Measurements from ENCODE around the gene ZNF583.

ZNF583 gene

GRCh38 chr19:56441206-56441792 is 37.2 kb downstream of the ZNF583 start:
- ChIA-PET CTCF (no interaction called here), POLR2A (no interaction called here)
- DNase-seq (ENCODE audit: extremely low spot score), result no peak
- no peak for TF ChIP-seq CTCF (IDR thresholded peaks at IDR 0.05; ENCODE audit: control extremely low read depth, extremely low read depth, low read depth, missing control alignments)

GRCh38 chr19:56474308-56474707 is 70.2 kb downstream of the ZNF583 start:
- CTCF ChIA-PET, result no interaction called here
- POLR2A ChIA-PET, result no interaction called here
- no peak for TF ChIP-seq CTCF (IDR thresholded peaks at IDR 0.05; ENCODE audit: control extremely low read depth, extremely low read depth, low read depth, missing control alignments)
- DNase-seq (ENCODE audit: extremely low spot score), result no peak

- no peak for DNase-seq (ENCODE audit: extremely low spot score)
- CTCF ChIA-PET, result no interaction called here
- TF ChIP-seq CTCF (IDR thresholded peaks at IDR 0.05; ENCODE audit: control extremely low read depth, extremely low read depth, low read depth, missing control alignments), result no peak
- POLR2A ChIA-PET, result no interaction called here
These were observed 72.0 kb downstream of the ZNF583 start for GRCh38 chr19:56476093-56476492.
